ENCODE data around the gene GPC3. TPM values are rescaled to one million over a fixed set of nuclear protein-coding genes. Genes with fewer than 3 reads are reported as not detected.

GPC3 gene
- 0.26 and 0.90 TPM in 2 replicates for total RNA-seq

GRCh38 chrX:133985164-133985966 lies at the start of gene GPC3:
Gene GPC3, minus strand, starts transcription at chrX:133985594.
- Histone ChIP-seq H3K27me3 (ENCODE audit: control insufficient read depth, insufficient read depth, low read length) (peaks cover 11% of the 10 kb centered on the region), H3K4me3 (ENCODE audit: low read depth, low read length) (peak within 1 kb of the TSS; percentile 36), H3K36me3 (ENCODE audit: control insufficient read depth, insufficient read depth, low read length) (no peaks in the 10 kb centered on the region)
- TF ChIP-seq, protein P1, sequence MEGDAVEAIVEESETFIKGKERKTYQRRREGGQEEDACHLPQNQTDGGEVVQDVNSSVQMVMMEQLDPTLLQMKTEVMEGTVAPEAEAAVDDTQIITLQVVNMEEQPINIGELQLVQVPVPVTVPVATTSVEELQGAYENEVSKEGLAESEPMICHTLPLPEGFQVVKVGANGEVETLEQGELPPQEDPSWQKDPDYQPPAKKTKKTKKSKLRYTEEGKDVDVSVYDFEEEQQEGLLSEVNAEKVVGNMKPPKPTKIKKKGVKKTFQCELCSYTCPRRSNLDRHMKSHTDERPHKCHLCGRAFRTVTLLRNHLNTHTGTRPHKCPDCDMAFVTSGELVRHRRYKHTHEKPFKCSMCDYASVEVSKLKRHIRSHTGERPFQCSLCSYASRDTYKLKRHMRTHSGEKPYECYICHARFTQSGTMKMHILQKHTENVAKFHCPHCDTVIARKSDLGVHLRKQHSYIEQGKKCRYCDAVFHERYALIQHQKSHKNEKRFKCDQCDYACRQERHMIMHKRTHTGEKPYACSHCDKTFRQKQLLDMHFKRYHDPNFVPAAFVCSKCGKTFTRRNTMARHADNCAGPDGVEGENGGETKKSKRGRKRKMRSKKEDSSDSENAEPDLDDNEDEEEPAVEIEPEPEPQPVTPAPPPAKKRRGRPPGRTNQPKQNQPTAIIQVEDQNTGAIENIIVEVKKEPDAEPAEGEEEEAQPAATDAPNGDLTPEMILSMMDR (IDR thresholded peaks at IDR 0.05; ENCODE audit: insufficient read depth, low read length, severe bottlenecking) = no peak
- FAIRE-seq (no peak), DNase-seq (ENCODE audit: low read depth) (no peak)

- TF ChIP-seq, protein P1 (IDR thresholded peaks at IDR 0.05; ENCODE audit: insufficient read depth, low read length, severe bottlenecking) = no peak
- no peak for FAIRE-seq
- Histone ChIP-seq H3K27me3 (ENCODE audit: control insufficient read depth, insufficient read depth, low read length) (no peaks in the 10 kb centered on the region), H3K4me3 (ENCODE audit: low read depth, low read length) (no peak overlapping the region), H3K36me3 (ENCODE audit: control insufficient read depth, insufficient read depth, low read length) (no peaks in the 10 kb centered on the region)
- no peak for DNase-seq (ENCODE audit: low read depth)
These were observed 47.0 kb upstream of the GPC3 start for GRCh38 chrX:134032441-134032840.

- peak; percentile 59 for DNase-seq (ENCODE audit: low read depth)
- Histone ChIP-seq H3K27me3 (ENCODE audit: control insufficient read depth, insufficient read depth, low read length) (no peaks in the 10 kb centered on the region), H3K4me3 (ENCODE audit: low read depth, low read length) (no peak overlapping the region), H3K36me3 (ENCODE audit: control insufficient read depth, insufficient read depth, low read length) (no peaks in the 10 kb centered on the region)
- TF ChIP-seq, protein P1 (IDR thresholded peaks at IDR 0.05; ENCODE audit: insufficient read depth, low read length, severe bottlenecking) = peak; percentile 64
- FAIRE-seq = no peak
These were observed 41.3 kb upstream of the GPC3 start for GRCh38 chrX:134026565-134027311.

GRCh38 chrX:134025986-134026545 lies 40.7 kb upstream of the GPC3 start:
- Histone ChIP-seq H3K36me3 (ENCODE audit: control insufficient read depth, insufficient read depth, low read length) (no peaks in the 10 kb centered on the region), H3K27me3 (ENCODE audit: control insufficient read depth, insufficient read depth, low read length) (no peaks in the 10 kb centered on the region), H3K4me3 (ENCODE audit: low read depth, low read length) (no peak overlapping the region)
- DNase-seq (ENCODE audit: low read depth) (no peak), FAIRE-seq (no peak)
- TF ChIP-seq, protein P1 (IDR thresholded peaks at IDR 0.05; ENCODE audit: insufficient read depth, low read length, severe bottlenecking) = no peak

DNA sequence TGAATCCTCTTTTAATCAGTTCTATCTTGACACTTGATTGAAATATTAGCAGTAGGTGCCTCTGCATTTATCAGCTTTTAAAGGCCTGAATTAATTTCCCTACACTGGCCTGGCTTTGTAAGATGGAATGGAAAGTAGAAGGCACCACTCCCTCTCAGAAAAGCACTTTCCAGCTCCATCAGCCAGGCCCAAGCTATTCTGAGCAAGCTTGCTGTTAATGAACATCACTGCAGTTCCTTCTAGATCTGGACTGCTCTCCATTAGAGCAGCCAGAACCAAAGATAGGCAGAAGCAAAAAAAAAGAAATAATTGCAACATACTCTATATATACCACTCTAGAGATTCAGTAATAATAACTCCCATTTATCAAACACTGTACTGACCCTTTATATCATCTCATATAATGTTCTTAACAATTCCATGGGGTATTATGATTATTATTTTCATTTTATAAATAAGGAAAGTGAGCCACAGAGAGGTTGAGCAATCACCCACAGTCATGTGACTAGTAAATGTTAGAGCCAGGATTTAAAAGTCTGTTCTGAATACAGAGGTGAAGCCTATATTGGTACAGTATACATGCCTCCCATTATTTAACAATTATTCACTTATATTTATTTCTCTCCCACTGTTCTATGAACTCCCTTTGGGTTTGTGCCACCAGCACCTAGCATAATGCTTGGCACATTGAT lies 39.4 kb upstream of the GPC3 start:
- DNase-seq (ENCODE audit: low read depth) = no peak
- Histone ChIP-seq H3K36me3 (ENCODE audit: control insufficient read depth, insufficient read depth, low read length) (no peaks in the 10 kb centered on the region), H3K27me3 (ENCODE audit: control insufficient read depth, insufficient read depth, low read length) (no peaks in the 10 kb centered on the region), H3K4me3 (ENCODE audit: low read depth, low read length) (no peak overlapping the region)
- TF ChIP-seq, protein P1 (IDR thresholded peaks at IDR 0.05; ENCODE audit: insufficient read depth, low read length, severe bottlenecking) = no peak
- FAIRE-seq = no peak

Data from bronchial epithelial cell (primary cell).